ENCODE measurements around the gene ENTPD3.
"Not testable (repeated sequence)": the region's sequence is repeated elsewhere in the genome, so short reads cannot be mapped to it uniquely, and the experiment has no call there.

ENTPD3 gene

DNA sequence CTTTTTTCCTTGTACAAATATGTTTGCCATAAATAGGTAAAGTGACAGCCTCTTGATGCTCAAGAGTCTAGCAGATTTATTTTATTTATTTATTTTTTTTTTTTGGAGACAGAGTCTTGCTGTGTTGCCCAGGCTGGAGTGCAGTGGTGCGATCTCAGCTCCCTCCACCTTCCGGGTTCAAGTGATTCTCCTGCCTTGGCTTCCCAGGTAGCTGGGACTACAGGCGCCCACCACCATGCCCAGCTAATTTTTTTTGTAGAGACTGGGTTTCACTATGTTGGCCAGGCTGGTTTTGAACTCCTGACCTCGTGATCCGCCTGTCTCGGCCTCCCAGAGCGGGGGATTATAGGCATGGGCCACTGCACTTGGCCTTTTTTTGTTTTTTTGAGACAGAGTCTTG lies 75.9 kb downstream of the ENTPD3 start:
- not testable (repeated sequence) for DNase-seq

DNA sequence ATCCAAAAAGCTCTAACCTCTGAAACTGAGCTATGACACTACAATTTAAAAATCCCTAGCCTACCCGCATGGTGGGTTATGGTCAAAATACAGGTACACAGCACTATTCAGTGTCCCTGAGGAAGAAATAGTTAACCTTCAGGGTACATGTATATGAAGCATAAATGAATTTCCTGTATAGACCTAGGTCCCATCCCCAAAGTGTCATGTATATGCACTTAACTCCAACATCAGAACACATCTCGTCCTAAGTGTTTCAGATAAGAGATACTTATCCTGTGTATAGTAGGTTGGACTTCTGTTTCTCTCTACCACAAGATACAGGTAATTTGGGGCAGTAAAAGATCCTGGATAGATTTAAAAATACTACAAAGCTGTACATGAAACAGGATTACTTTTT lies 76.6 kb downstream of the ENTPD3 start:
- DNase-seq: no peak

DNA sequence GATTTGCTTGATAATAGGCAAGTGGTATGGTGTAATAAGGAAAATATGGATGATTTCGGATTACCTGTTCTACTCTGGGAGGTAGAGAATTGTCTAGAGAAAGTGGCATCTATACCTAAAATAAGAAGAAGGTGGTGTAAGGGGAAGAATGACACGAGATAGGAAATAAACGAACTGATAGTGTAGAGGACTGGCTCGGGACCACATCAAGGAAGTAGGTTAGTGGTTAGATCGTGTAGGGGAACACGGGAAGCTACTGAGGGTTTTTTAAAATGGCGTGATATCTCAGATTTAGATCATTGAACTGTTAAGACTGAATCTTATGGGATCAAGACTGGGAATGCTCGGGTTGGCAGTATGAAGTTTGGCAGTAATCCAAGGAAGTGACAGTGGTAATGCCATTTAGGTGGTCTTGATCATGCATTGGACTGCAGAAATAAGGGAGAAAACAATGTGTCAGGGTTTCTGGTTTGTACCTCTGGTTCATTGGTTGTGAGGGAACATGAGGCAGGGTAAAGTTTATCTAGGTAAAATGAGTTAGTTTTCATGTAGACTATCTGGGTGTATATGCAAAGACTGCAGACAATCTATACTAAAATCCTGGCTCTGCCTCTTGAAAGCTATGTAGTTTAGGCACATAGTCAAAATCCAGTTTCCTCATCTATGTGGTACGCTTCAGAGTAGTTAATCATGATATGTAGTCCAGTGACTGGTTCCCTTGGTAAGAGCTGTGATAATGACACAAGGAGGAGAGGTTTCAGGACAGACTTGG lies 77.5 kb downstream of the ENTPD3 start:
- no peak for DNase-seq

DNA sequence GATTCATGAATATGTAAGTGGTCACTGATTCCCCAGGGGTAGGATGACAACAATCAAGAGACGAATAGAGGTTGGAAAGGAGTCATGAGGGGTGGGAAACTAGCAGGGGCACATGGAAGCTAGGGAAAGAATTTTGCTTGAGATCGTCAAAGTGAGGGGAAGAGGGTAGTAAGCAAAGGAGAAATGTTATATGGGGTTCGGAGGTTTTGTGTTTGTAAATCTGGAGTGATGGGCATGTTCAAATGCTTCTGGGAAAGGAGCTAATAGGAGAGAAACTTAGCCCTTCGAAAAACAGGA lies 78.1 kb downstream of the ENTPD3 start:
- no peak for DNase-seq

DNA sequence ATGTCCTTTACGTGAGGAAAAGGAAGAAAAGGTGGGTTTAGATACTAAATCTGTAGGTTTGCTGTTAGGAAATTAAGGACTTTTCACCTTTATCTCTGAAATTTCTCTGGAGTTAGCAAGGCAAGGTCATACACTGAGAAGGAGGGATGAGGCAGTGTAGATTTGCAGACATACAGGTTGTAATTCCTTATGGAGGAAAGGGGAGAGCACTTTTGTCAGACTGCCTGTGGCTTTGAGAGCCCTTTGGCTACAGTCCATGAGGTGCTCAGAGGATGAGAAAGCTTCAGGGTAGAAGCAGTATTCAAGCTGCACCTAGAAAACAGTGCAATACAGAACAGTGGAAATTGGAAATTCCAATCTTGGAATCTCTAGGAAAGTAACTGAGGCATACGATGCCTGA lies 78.5 kb downstream of the ENTPD3 start:
- no peak for DNase-seq

DNA sequence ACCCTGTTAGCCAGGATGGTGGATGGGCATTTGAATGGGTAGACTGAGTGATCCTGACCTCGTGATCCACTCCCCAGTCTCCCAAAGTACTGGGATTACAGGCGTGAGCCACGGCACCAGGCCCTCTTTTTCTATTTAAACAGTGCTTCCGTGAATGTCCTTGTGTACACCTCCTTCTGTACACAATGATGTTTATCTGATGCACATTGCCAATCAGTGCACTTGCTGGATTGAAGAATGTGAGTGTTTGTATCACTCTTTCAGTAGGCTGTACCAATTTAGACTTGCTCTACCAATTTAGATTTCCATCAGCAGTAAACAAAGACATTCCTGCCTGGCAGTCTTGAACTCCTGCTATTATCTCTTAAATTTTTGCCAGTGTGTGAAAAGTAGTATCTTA lies 81.0 kb downstream of the ENTPD3 start:
- no peak for DNase-seq

DNA sequence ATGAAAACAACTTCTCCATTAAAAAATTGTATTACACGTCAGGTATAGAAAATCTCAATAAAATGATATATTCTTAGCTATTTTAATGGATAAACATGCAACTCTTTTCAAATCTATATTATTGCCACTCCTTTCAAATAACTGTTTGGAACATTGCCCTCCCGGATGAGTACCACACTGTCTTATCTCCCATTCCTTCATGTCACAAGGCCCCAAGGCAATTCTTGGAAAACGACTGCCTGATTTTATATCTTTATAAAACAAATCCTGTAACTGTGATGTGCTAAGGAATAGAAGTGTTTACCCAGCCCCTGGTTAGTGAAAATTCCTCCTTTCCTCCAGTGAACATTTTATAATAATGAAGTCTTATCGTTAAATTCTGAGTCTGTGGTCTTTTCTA lies 83.7 kb downstream of the ENTPD3 start:
- DNase-seq: no peak

DNA sequence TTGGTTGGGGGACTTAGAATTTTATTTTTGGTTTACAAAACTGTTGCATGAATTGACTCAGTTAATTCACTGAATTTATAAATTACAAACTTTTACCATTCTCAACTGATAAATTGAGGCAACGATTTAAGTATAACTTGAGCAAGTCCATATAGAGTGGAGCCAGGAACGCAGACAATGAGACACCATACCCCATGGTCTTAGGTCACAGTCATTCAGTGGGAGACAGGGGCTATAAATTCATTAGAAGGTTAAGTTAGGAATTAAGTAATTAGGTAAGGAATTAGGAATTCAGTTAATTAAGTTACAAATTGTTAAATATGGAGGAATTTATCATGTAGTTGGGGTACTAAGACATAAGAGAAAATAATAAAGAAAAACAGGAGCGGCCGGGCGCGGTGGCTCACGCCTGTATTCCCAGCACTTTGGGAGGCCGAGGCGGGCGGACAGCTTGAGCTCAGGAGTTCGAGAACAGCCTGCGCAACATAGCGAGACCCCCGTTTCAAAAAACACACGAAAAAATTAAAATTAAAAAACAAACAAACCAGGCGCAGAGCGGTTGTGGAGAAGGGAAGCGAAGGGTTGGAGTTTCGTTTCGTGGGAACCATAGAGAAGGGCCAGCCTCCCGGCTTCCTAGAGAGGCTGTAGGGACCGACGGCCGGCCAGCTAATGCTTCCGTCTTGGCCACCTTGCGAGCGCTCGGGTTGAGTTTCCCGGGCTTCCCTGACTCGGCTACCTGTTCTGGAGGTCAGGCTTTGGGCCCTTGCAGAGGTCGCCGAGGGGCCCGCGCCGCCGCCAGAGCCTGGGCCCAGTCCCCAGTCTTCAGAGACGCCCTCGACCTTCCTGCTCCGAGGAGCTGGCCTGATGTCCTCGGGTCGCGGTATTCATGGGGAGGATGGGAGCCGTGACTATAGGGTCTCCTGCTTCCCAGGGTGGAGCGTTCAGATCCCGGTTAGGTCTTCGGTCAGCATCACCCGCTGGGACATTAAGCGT lies 89.8 kb downstream of the ENTPD3 start, which contains the start of gene ZNF619:
TSS of gene ZNF619 (plus strand) at position 645 of the 993 bp plus-strand sequence. CDS start 858 bp downstream, outside the sequence.
- DNase-seq: peak; percentile 52

DNA sequence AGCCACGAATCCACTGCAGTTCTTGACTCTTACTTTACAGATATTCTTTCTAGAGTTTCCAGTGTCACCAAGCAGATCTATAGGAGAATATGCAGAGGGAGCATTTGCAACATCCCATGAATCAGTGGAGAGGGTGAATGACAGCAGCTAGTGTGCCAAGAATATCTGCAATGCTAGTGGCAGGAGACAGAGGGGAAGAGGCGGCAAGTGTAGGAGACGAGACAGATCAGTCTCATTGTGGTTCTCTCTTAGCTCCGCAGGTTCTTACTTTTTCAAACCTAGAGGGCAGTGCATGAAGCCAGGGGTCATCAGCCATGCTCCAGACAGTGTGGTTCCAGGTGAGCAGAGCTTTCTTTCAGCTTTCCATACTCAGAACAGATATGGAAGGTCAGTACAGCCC lies 90.7 kb downstream of the ENTPD3 start:
- no peak for DNase-seq
